Rectal smooth muscle tissue (tissue), 1 donor: Measurements from ENCODE around the gene PIAS1.
A peak's percentile ranks its signal among the peaks of the same experiment; 100 is the strongest.
"Not testable (repeated sequence)": the region's sequence is repeated elsewhere in the genome, so short reads cannot be mapped to it uniquely, and the experiment has no call there.

Source experiments
- H3K27ac ChIP-seq: one replicate; pipeline ENCODE4 v1.7.0; 2013; ENCODE audit warnings: low read depth, low read length, inconsistent platforms
- H3K27me3 ChIP-seq: one replicate; pipeline ENCODE4 v1.7.0; 2013; ENCODE audit warnings: low read length; ENCODE audit not compliant: control insufficient read depth, insufficient read depth
- H3K36me3 ChIP-seq: one replicate; pipeline ENCODE4 v1.7.0; 2013; ENCODE audit warnings: low read length; ENCODE audit not compliant: control insufficient read depth, insufficient read depth
- H3K4me1 ChIP-seq: one replicate; pipeline ENCODE4 v1.7.0; 2013; ENCODE audit warnings: low read length; ENCODE audit not compliant: control insufficient read depth, insufficient read depth
- H3K4me3 ChIP-seq: one replicate; pipeline ENCODE4 v1.7.0; 2013; ENCODE audit warnings: low read length
- H3K9ac ChIP-seq: one replicate; pipeline ENCODE4 v1.7.0; 2013; ENCODE audit warnings: low read length

Gene PIAS1

GRCh38 chr15:68196445-68197169 lies 142.5 kb downstream of the PIAS1 start:
- Histone ChIP-seq H3K27me3 (no peaks in the 10 kb centered on the region), H3K36me3 (peaks cover 4% of the 10 kb centered on the region), H3K9ac (no peak overlapping the region), H3K27ac (no peak overlapping the region), H3K4me1 (peaks cover 3% of the 10 kb centered on the region), H3K4me3 (no peak overlapping the region)

GRCh38 chr15:68197170-68197492 lies 143.0 kb downstream of the PIAS1 start:
- Histone ChIP-seq H3K27ac (no peak overlapping the region), H3K4me1 (peaks cover 2% of the 10 kb centered on the region)

GRCh38 chr15:68197661-68198437 lies 143.7 kb downstream of the PIAS1 start:
- Histone ChIP-seq H3K4me3 (no peak overlapping the region), H3K27ac (no peak overlapping the region), H3K36me3 (peaks cover 4% of the 10 kb centered on the region), H3K4me1 (peaks cover 2% of the 10 kb centered on the region), H3K27me3 (no peaks in the 10 kb centered on the region), H3K9ac (no peak overlapping the region)

More at GRCh38 chr15:68197170-68197492, 143.0 kb downstream of the PIAS1 start:
- Histone ChIP-seq H3K27me3 (no peaks in the 10 kb centered on the region), H3K36me3 (peaks cover 4% of the 10 kb centered on the region), H3K4me3 (no peak overlapping the region), H3K9ac (no peak overlapping the region)

GRCh38 chr15:68199340-68199739 lies 145.2 kb downstream of the PIAS1 start:
- H3K36me3 ChIP-seq, result no peaks in the 10 kb centered on the region
- H3K27ac ChIP-seq, result no peak overlapping the region
- H3K9ac ChIP-seq, result no peak overlapping the region
- no peaks in the 10 kb centered on the region for H3K27me3 ChIP-seq
- peaks cover 2% of the 10 kb centered on the region for H3K4me1 ChIP-seq
- H3K4me3 ChIP-seq, result no peak overlapping the region

GRCh38 chr15:68200016-68200861 lies 146.1 kb downstream of the PIAS1 start:
- H3K27ac ChIP-seq, result no peak overlapping the region
- no peak overlapping the region for H3K4me3 ChIP-seq
- peaks cover 10% of the 10 kb centered on the region for H3K4me1 ChIP-seq
- no peaks in the 10 kb centered on the region for H3K27me3 ChIP-seq
- H3K9ac ChIP-seq, result no peak overlapping the region
- H3K36me3 ChIP-seq, result no peaks in the 10 kb centered on the region

GRCh38 chr15:68201153-68201878 lies 147.2 kb downstream of the PIAS1 start:
- Histone ChIP-seq H3K4me1 (peaks cover 16% of the 10 kb centered on the region), H3K27me3 (no peaks in the 10 kb centered on the region), H3K9ac (no peak overlapping the region), H3K27ac (no peak overlapping the region), H3K4me3 (no peak overlapping the region), H3K36me3 (no peaks in the 10 kb centered on the region)

- Histone ChIP-seq H3K4me1 (peaks cover 16% of the 10 kb centered on the region), H3K36me3 (no peaks in the 10 kb centered on the region), H3K27ac (no peak overlapping the region), H3K27me3 (no peaks in the 10 kb centered on the region), H3K4me3 (no peak overlapping the region), H3K9ac (no peak overlapping the region)
Measured at GRCh38 chr15:68201879-68202261, 147.8 kb downstream of the PIAS1 start.

- H3K36me3 ChIP-seq, H3K27ac ChIP-seq, H3K4me3 ChIP-seq, H3K27me3 ChIP-seq, H3K9ac ChIP-seq: not testable (repeated sequence)
- H3K4me1 ChIP-seq, result peaks cover 16% of the 10 kb centered on the region
Measured at GRCh38 chr15:68202994-68203393, 148.9 kb downstream of the PIAS1 start.

GRCh38 chr15:68203486-68203885 lies 149.4 kb downstream of the PIAS1 start:
- no peak overlapping the region for H3K27ac ChIP-seq
- H3K36me3 ChIP-seq, result no peaks in the 10 kb centered on the region
- no peaks in the 10 kb centered on the region for H3K27me3 ChIP-seq
- H3K9ac ChIP-seq, result no peak overlapping the region
- H3K4me1 ChIP-seq, result peaks cover 16% of the 10 kb centered on the region
- H3K4me3 ChIP-seq, result no peak overlapping the region

- Histone ChIP-seq H3K27ac (no peak overlapping the region), H3K9ac (no peak overlapping the region), H3K27me3 (no peaks in the 10 kb centered on the region), H3K4me1 (peaks cover 16% of the 10 kb centered on the region), H3K36me3 (no peaks in the 10 kb centered on the region), H3K4me3 (peak overlapping the region; percentile 67)
Measured at GRCh38 chr15:68203956-68204355, 149.8 kb downstream of the PIAS1 start.

- no peaks in the 10 kb centered on the region for H3K27me3 ChIP-seq
- no peak overlapping the region for H3K9ac ChIP-seq
- H3K4me3 ChIP-seq, result peak overlapping the region; percentile 67
- H3K36me3 ChIP-seq, result no peaks in the 10 kb centered on the region
- peaks cover 16% of the 10 kb centered on the region for H3K4me1 ChIP-seq
- no peak overlapping the region for H3K27ac ChIP-seq
Measured at GRCh38 chr15:68204361-68204760, 150.2 kb downstream of the PIAS1 start.
